Body of pancreas (tissue), 4 donors: Measurements from ENCODE around the gene PRND. TPM values are rescaled to one million over a fixed set of nuclear protein-coding genes. Genes with fewer than 3 reads are reported as not detected.
"Not testable (repeated sequence)": the region's sequence is repeated elsewhere in the genome, so short reads cannot be mapped to it uniquely, and the experiment has no call there.

Experiments
- ATAC-seq: fragments of 150-250 bp; one replicate; pipeline ENCODE4 v1.9.1; 2016
- DNase-seq, 4 donors: peaks; one replicate each; pipeline ENCODE4 v3.0.0-alpha.2; 2019
- H3K27ac ChIP-seq, 4 donors: fragments of 200-600 bp; sonication (generic); 1 replicate in 3 of 4; 2 replicates in 1 of 4; pipeline versions ENCODE4 v1.5.1 to v1.6.1; 2016 to 2019; ENCODE audit warnings: mild to moderate bottlenecking in 1 of 4, mixed read lengths in 1 of 4, moderate library complexity in 1 of 4
- H3K27me3 ChIP-seq, 2 donors: fragments of 200-600 bp; sonication (generic); one replicate each; pipeline ENCODE4 v1.6.0; 2016; ENCODE audit warnings: mild to moderate bottlenecking in 1 of 2
- H3K36me3 ChIP-seq, 2 donors: fragments of 200-600 bp; sonication (generic); replicated peaks in 1 of 2; 2 replicates each; pipeline ENCODE4 v1.5.1; 2016; ENCODE audit warnings: low read depth in 2 of 2; ENCODE audit not compliant: insufficient read depth in 1 of 2
- H3K4me1 ChIP-seq: fragments of 200-600 bp; sonication (generic); one replicate; pipeline ENCODE4 v1.6.0; 2016
- H3K4me3 ChIP-seq, 2 donors: fragments of 200-600 bp; sonication (generic); 1 replicate in 1 of 2; 2 replicates in 1 of 2; pipeline ENCODE4 v1.5.1; 2016 to 2019
- H3K9me3 ChIP-seq, 3 donors: fragments of 200-600 bp; sonication (generic); 1 replicate in 2 of 3; 2 replicates in 1 of 3; pipeline ENCODE4 v1.5.1; 2016
- POLR2A ChIP-seq, 3 donors: fragments of 450-650 bp; IDR thresholded peaks; one replicate each; pipeline ENCODE4 v1.6.1; 2016; ENCODE audit warnings: antibody characterized with exemption in 3 of 3, mild to moderate bottlenecking in 2 of 3
- WGBS, 2 donors: methylation state at CpG; one replicate each; pipeline ENCODE4 v1.1.5; 2017; 5-methylcytosine and 5-hydroxymethylcytosine counted together
- intact Hi-C: fragments of 100-400 bp; cut with DNase I; formaldehyde crosslinking; loops from one replicate; pipeline ENCODE4 v1.15.1; 2023
- total RNA-seq, 2 donors: library from RNA; depleted of rRNA; stranded (reverse); fragments of >200 nt; gene quantifications; one replicate each; pipeline ENCODE4 v1.1.0, GENCODE V29; 2016
- TF ChIP-seq, protein P1 (sequence below), 7 experiments: fragments of 450-650 bp in 4 of 7; fragments of 200-600 bp in 3 of 7; sonication (generic) in 3 of 7; IDR thresholded peaks; one replicate each; pipeline ENCODE4 v1.5.1; 2016 to 2019; ENCODE audit warnings: antibody characterized with exemption in 7 of 7

PRND gene
- total RNA-seq, 2 donors from 2014 or later: not detected

DNA sequence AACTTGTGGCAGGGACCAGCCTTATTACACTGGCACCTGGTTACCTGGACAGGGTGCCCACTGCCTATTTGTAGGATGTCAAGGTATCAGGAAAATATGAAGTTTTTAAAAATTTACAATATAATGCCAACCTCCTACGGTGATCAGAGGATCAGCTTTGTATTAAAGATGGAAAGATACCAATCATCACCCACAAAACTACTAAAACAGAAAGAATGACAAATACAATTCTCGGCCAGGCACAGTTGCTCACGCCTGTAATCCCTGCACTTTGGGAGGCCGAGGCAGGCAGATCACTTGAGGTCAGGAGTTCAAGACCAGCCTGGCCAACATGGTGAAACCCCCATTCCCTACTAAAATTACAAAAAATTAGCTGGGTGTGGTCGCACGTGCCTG is 18.4 kb upstream of the PRND start:
- H3K4me1 ChIP-seq: peaks cover 12% of the 10 kb centered on the region
- H3K27me3 ChIP-seq: no peaks in the 10 kb centered on the region
- ATAC-seq (no peak), DNase-seq (no peak)
- intact Hi-C loops: no loop called here
- WGBS, 2 donors: 82 to 84% methylated on average over 6 of the region's 6 CpGs
- no peak overlapping the region for H3K27ac ChIP-seq
- no peaks in the 10 kb centered on the region for H3K9me3 ChIP-seq
- TF ChIP-seq, protein P1, sequence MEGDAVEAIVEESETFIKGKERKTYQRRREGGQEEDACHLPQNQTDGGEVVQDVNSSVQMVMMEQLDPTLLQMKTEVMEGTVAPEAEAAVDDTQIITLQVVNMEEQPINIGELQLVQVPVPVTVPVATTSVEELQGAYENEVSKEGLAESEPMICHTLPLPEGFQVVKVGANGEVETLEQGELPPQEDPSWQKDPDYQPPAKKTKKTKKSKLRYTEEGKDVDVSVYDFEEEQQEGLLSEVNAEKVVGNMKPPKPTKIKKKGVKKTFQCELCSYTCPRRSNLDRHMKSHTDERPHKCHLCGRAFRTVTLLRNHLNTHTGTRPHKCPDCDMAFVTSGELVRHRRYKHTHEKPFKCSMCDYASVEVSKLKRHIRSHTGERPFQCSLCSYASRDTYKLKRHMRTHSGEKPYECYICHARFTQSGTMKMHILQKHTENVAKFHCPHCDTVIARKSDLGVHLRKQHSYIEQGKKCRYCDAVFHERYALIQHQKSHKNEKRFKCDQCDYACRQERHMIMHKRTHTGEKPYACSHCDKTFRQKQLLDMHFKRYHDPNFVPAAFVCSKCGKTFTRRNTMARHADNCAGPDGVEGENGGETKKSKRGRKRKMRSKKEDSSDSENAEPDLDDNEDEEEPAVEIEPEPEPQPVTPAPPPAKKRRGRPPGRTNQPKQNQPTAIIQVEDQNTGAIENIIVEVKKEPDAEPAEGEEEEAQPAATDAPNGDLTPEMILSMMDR (IDR thresholded peaks at IDR 0.05): no peak
- no peak for TF ChIP-seq POLR2A (IDR thresholded peaks at IDR 0.05)
- peaks cover 0 to 8% of the 10 kb centered on the region in 2 donors for H3K36me3 ChIP-seq
- H3K4me3 ChIP-seq: no peak overlapping the region

DNA sequence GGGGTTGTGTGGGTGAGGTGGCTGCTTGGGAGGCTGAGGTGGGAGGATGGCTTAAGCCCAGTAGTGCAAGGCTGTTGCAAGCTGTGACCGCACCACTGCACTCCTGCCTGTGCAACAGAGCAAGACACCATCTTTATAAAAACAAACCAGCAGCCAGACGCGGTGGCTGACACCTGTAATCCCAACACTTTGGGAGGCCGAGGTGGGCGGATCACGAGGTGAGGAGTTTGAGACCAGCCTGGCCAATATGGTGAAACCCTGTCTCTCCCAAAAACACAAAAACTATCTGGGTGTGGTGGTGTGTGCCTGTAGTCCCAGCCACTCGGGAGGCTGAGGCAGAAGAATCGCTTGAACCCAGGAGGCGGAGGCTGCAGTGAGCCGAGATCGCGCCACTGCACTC is 14.8 kb upstream of the PRND start:
- H3K27me3 ChIP-seq, DNase-seq, H3K4me3 ChIP-seq, H3K36me3 ChIP-seq, intact Hi-C loops, ATAC-seq, H3K27ac ChIP-seq, H3K9me3 ChIP-seq: not testable (repeated sequence)
- WGBS, 2 donors: 89 to 93% methylated on average over 8 to 12 of the region's 12 CpGs
- peaks cover 12% of the 10 kb centered on the region for H3K4me1 ChIP-seq

- no peak for DNase-seq
- intact Hi-C loops: no loop called here
- peaks cover 12% of the 10 kb centered on the region for H3K4me1 ChIP-seq
- no peaks in the 10 kb centered on the region for H3K9me3 ChIP-seq
- H3K4me3 ChIP-seq: no peak overlapping the region
- no peaks in the 10 kb centered on the region for H3K36me3 ChIP-seq
- ATAC-seq: no peak
- H3K27ac ChIP-seq: no peak overlapping the region
- H3K27me3 ChIP-seq: no peaks in the 10 kb centered on the region
- TF ChIP-seq POLR2A (IDR thresholded peaks at IDR 0.05): no peak
- TF ChIP-seq, protein P1 (IDR thresholded peaks at IDR 0.05): no peak
- WGBS, 2 donors: 69% methylated on average over 3 of the region's 3 CpGs
These were observed 13.7 kb upstream of the PRND start for GRCh38 chr20:4708036-4708435.

- Histone ChIP-seq H3K27me3 (no peaks in the 10 kb centered on the region), H3K36me3 (no peaks in the 10 kb centered on the region), H3K4me3 (no peak overlapping the region), H3K4me1 (peaks cover 6% of the 10 kb centered on the region), H3K9me3 (no peaks in the 10 kb centered on the region), H3K27ac (no peak overlapping the region)
- intact Hi-C loops: no loop called here
- no peak for ATAC-seq
- TF ChIP-seq, protein P1 (IDR thresholded peaks at IDR 0.05): peak in 1 of 7 experiments; percentile 6
- TF ChIP-seq POLR2A (IDR thresholded peaks at IDR 0.05): no peak
- DNase-seq: no peak
- WGBS, 2 donors: 84 to 93% methylated on average over 3 of the region's 3 CpGs
These were observed 12.9 kb upstream of the PRND start for GRCh38 chr20:4708856-4709255.

GRCh38 chr20:4709261-4710105 is 12.2 kb upstream of the PRND start:
- TF ChIP-seq, protein P1 (IDR thresholded peaks at IDR 0.05): no peak
- TF ChIP-seq POLR2A (IDR thresholded peaks at IDR 0.05): no peak
- Histone ChIP-seq H3K9me3 (no peaks in the 10 kb centered on the region), H3K27ac (no peak overlapping the region), H3K4me3 (no peak overlapping the region), H3K4me1 (no peaks in the 10 kb centered on the region), H3K36me3 (no peaks in the 10 kb centered on the region), H3K27me3 (no peaks in the 10 kb centered on the region)
- 93 to 96% methylated on average over 10 of the region's 10 CpGs for WGBS, 2 donors
- ATAC-seq (no peak), DNase-seq (no peak)
- intact Hi-C loops: no loop called here
